HCT116 (cell line): ENCODE results near the gene WNT8B. TPM values are rescaled to one million over a fixed set of nuclear protein-coding genes. Genes with fewer than 3 reads are reported as not detected.

Source experiments
- ATAC-seq: fragments of 200-7000 bp; cut with Tn5 transposase; 2 replicates; pipeline ENCODE4 v1.9.1; 2020; ENCODE audit warnings: mild to moderate bottlenecking, moderate library complexity
- BruUV-seq: library from RNA; stranded (reverse); fragments of 400-500 nt; replicated peaks from 2 replicates; lab custom pipeline; 2021; lab: Mats Ljungman, UMichigan
- CTCF ChIA-PET: fragments of 300-600 bp; sonication (Branson Sonifier 250); formaldehyde crosslinking; loops from one replicate; lab custom pipeline; 2021; ENCODE audit warnings: antibody characterized with exemption; lab: Charles Lee
- POLR2A ChIA-PET: fragments of 300-600, 350-600 bp; sonication (Branson Sonifier 250); formaldehyde crosslinking; loops from one replicate; lab custom pipeline; 2021; ENCODE audit warnings: antibody characterized with exemption; lab: Charles Lee
- RAD21 ChIA-PET, 2 experiments: fragments of 300-600 bp; sonication (Branson Sonifier 250); formaldehyde crosslinking; loops; one replicate each; lab custom pipeline; 2023; ENCODE audit warnings: low total read pairs in 2 of 2; ENCODE audit not compliant: uncharacterized antibody in 2 of 2, unreplicated experiment in 2 of 2, low non-redundant PET in 1 of 2; lab: Charles Lee
- DNase-seq: peaks from one replicate; pipeline ENCODE4 v3.0.0-alpha.2; 2010; ENCODE audit warnings: low read depth, low spot score
- H2AFZ ChIP-seq: fragments of 200-600 bp; shearing (Covaris generic), sonication (generic); 2 replicates; pipeline ENCODE4 v1.6.1; 2017; ENCODE audit warnings: low read depth, mixed run types, mixed read lengths, antibody characterized with exemption, low read length; ENCODE audit not compliant: poor library complexity, severe bottlenecking
- H3K27ac ChIP-seq: 2 replicates; pipeline ENCODE4 v1.5.1; 2012; ENCODE audit warnings: low read depth, low read length
- H3K27me3 ChIP-seq: fragments of 200-600 bp; sonication (generic); 2 replicates; pipeline ENCODE4 v1.6.1; 2016; ENCODE audit warnings: mixed run types, low read length, mixed read lengths; ENCODE audit not compliant: insufficient read depth
- H3K36me3 ChIP-seq, 2 experiments: fragments of 200-500 bp in 1 of 2; fragments of 200-600 bp in 1 of 2; sonication (Bioruptor generic) in 1 of 2; sonication (generic) in 1 of 2; 2 replicates each; pipeline versions ENCODE4 v1.5.1 to v1.6.1; 2014 to 2016; ENCODE audit warnings: low read length in 2 of 2, inconsistent platforms in 1 of 2, mixed read lengths in 1 of 2, mixed run types in 1 of 2; ENCODE audit not compliant: insufficient read depth in 2 of 2, control insufficient read depth in 1 of 2
- H3K4me1 ChIP-seq, 2 experiments: fragments of 200-600 bp in 1 of 2; sonication (generic) in 1 of 2; 2 replicates each; pipeline versions ENCODE4 v1.5.1 to v1.6.1; 2012 to 2017; ENCODE audit warnings: low read length in 2 of 2, inconsistent platforms in 1 of 2, mild to moderate bottlenecking in 1 of 2, mixed read lengths in 1 of 2, mixed run types in 1 of 2, moderate library complexity in 1 of 2; ENCODE audit not compliant: insufficient read depth in 2 of 2, control insufficient read depth in 1 of 2
- H3K4me2 ChIP-seq: fragments of 200-600 bp; sonication (generic); 2 replicates; pipeline ENCODE4 v1.6.1; 2017; ENCODE audit warnings: mixed run types, low read length, mixed read lengths
- H3K4me3 ChIP-seq, 2 experiments: fragments of 200-600 bp in 1 of 2; sonication (generic) in 1 of 2; replicated peaks in 1 of 2; 2 replicates each; pipeline ENCODE4 v1.5.1; 2011 to 2016; ENCODE audit warnings: low read length in 2 of 2, control low read depth in 1 of 2, low read depth in 1 of 2, mild to moderate bottlenecking in 1 of 2, mixed read lengths in 1 of 2, mixed run types in 1 of 2
- H3K79me2 ChIP-seq: fragments of 200-600 bp; sonication (generic); 2 replicates; pipeline ENCODE4 v1.6.1; 2017; ENCODE audit warnings: mild to moderate bottlenecking, mixed run types, low read length, moderate library complexity, mixed read lengths; ENCODE audit not compliant: insufficient read depth
- H3K9ac ChIP-seq: fragments of 200-600 bp; sonication (generic); 2 replicates; pipeline ENCODE4 v1.6.1; 2016; ENCODE audit warnings: low read length, mixed read lengths
- H3K9me2 ChIP-seq: fragments of 200-600 bp; sonication (generic), shearing (Covaris generic); 2 replicates; pipeline ENCODE4 v1.6.1; 2017; ENCODE audit warnings: mixed run types, mild to moderate bottlenecking, moderate library complexity; ENCODE audit not compliant: insufficient read depth
- H3K9me3 ChIP-seq, 2 experiments: fragments of 200-500 bp in 1 of 2; fragments of 200-600 bp in 1 of 2; sonication (Bioruptor generic) in 1 of 2; sonication (generic) in 1 of 2; 2 replicates each; pipeline ENCODE4 v1.6.1; 2014 to 2017; ENCODE audit warnings: low read length in 2 of 2, mixed read lengths in 2 of 2, inconsistent platforms in 1 of 2, low read depth in 1 of 2, mild to moderate bottlenecking in 1 of 2, mixed run types in 1 of 2, moderate library complexity in 1 of 2; ENCODE audit not compliant: control insufficient read depth in 1 of 2, insufficient read depth in 1 of 2
- H4K20me1 ChIP-seq: fragments of 200-600 bp; sonication (generic), shearing (Covaris generic); 2 replicates; pipeline ENCODE4 v1.6.1; 2017; ENCODE audit warnings: mixed run types, mild to moderate bottlenecking, moderate library complexity; ENCODE audit not compliant: insufficient read depth
- ATF3 ChIP-seq: IDR thresholded peaks from 2 replicates; pipeline ENCODE4 v1.6.1; 2012
- CBX3 ChIP-seq: IDR thresholded peaks from 2 replicates; pipeline ENCODE4 v1.6.1; 2012; ENCODE audit warnings: low read depth
- CTCF ChIP-seq, 3 experiments: fragments of 200-600 bp in 1 of 3; sonication (generic) in 1 of 3; IDR thresholded peaks in 2 of 3; conservative IDR thresholded peaks in 1 of 3; 2 replicates each; pipeline ENCODE4 v1.5.1; 2012 to 2017; ENCODE audit warnings: low read depth in 2 of 3, low read length in 2 of 3, antibody characterized with exemption in 1 of 3, borderline replicate concordance in 1 of 3, control low read depth in 1 of 3, mild to moderate bottlenecking in 1 of 3, mixed read lengths in 1 of 3, mixed run types in 1 of 3, moderate library complexity in 1 of 3; ENCODE audit not compliant: insufficient read depth in 1 of 3
- RAD21 ChIP-seq: IDR thresholded peaks from 2 replicates; pipeline ENCODE4 v1.6.1; 2012; ENCODE audit warnings: low read depth, mild to moderate bottlenecking
- YY1 ChIP-seq: IDR thresholded peaks from 2 replicates; pipeline ENCODE4 v1.6.1; 2011; ENCODE audit warnings: low read length, low read depth, moderate library complexity, mild to moderate bottlenecking; ENCODE audit not compliant: insufficient replicate concordance; ENCODE audit errors: extremely low read depth
- intact Hi-C: fragments of 100-400 bp; cut with micrococcal nuclease; formaldehyde crosslinking; loops from 2 replicates; pipeline ENCODE4 v1.10.0; 2022
- total RNA-seq: library from RNA; stranded (reverse); gene quantifications from one replicate; pipeline ENCODE4 v1.2.1, GENCODE V29; 2021; ENCODE audit not compliant: unreplicated experiment

WNT8B gene
- total RNA-seq, 1 experiment from 2014 or later = not detected

- no peaks in the 10 kb centered on the region for H3K79me2 ChIP-seq
- H3K9ac ChIP-seq = no peak overlapping the region
- H3K27me3 ChIP-seq = no peaks in the 10 kb centered on the region
- no peak overlapping the region for H3K4me2 ChIP-seq
- ChIA-PET CTCF (interaction anchor here (0.7 to 3.4 kb wide), 6 partner anchors 8 to 362 kb away, joined by 3 to 28 read pairs (median 5); no protein-coding TSS in a partner anchor), RAD21 (no interaction called here), POLR2A (no interaction called here)
- ATAC-seq (peak; percentile 52), DNase-seq (no peak)
- H2AFZ ChIP-seq = no peak overlapping the region
- peaks cover 10 to 14% of the 10 kb centered on the region in 2 experiments; a peak in 3 of 4 replicates for H3K36me3 ChIP-seq
- no peaks in the 10 kb centered on the region for H3K4me1 ChIP-seq
- H3K9me3 ChIP-seq = no peaks in the 10 kb centered on the region
- no TSS peak for BruUV-seq
- intact Hi-C loops = loop anchor here (10.0 kb wide), 1 partner anchor 662 kb away; no protein-coding TSS in a partner anchor
- TF ChIP-seq RAD21 (peak; percentile 35), YY1 (no peak), CBX3 (no peak), ATF3 (no peak), CTCF (IDR thresholded peaks at IDR 0.05 in 2 of 3, conservative IDR thresholded peaks at IDR 0.05 in 1 of 3; ENCODE audit: borderline replicate concordance in 1 of 3, insufficient read depth in 1 of 3, low read depth in 2 of 3, low read length in 2 of 3) (peak in 2 of 3 experiments; percentile 38 to 43; a peak in 4 of 6 replicates)
- H4K20me1 ChIP-seq = no peaks in the 10 kb centered on the region
- no peaks in the 10 kb centered on the region for H3K9me2 ChIP-seq
- H3K4me3 ChIP-seq = no peak overlapping the region
- H3K27ac ChIP-seq = no peak overlapping the region
Observed at GRCh38 chr10:100516847-100517246, 54.0 kb downstream of the WNT8B start.
